OCI-LY7 (cell line): Measurements from ENCODE around the gene MIB1.

Experiments
- CTCF ChIP-seq: fragments of 200-600 bp; sonication (generic); conservative IDR thresholded peaks from 2 replicates; pipeline ENCODE4 v1.5.1; 2014; ENCODE audit warnings: mild to moderate bottlenecking, antibody characterized with exemption, low read length, moderate library complexity, mixed read lengths
- EZH2phosphoT487 ChIP-seq: fragments of 200-600 bp; sonication (generic); IDR thresholded peaks from 2 replicates; pipeline ENCODE4 v1.6.1; 2018; ENCODE audit warnings: low read depth, borderline replicate concordance, mild to moderate bottlenecking, mixed run types, antibody characterized with exemption, low read length, moderate library complexity, mixed read lengths

- no peak for TF ChIP-seq CTCF
- no peak for TF ChIP-seq EZH2phosphoT487
Observed at GRCh38 chr18:21805771-21806366, 65.3 kb downstream of the MIB1 start.
